HG02943 (cell line): ENCODE results near the gene ZNF197.
"Not testable (repeated sequence)": the region's sequence is repeated elsewhere in the genome, so short reads cannot be mapped to it uniquely, and the experiment has no call there.

ENCODE experiments used
- ATAC-seq: cut with Tn5 transposase; IDR thresholded peaks from one replicate; pipeline ENCODE4 v1.9.1; 2021; ENCODE audit warnings: mild to moderate bottlenecking, low read depth, moderate library complexity; ENCODE audit not compliant: unreplicated experiment

The ZNF197 gene

DNA sequence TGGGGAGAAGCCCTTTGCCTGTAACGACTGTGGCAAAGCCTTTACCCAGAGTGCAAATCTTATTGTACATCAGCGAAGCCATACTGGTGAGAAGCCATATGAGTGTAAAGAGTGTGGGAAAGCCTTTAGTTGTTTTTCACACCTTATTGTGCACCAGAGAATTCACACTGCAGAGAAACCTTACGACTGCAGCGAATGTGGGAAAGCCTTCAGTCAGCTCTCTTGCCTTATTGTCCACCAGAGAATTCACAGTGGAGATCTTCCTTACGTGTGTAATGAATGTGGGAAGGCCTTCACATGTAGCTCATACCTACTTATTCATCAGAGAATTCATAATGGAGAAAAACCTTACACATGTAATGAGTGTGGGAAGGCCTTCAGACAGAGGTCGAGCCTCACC, 34.6 kb downstream of the ZNF197 start:
- ATAC-seq = no peak

DNA sequence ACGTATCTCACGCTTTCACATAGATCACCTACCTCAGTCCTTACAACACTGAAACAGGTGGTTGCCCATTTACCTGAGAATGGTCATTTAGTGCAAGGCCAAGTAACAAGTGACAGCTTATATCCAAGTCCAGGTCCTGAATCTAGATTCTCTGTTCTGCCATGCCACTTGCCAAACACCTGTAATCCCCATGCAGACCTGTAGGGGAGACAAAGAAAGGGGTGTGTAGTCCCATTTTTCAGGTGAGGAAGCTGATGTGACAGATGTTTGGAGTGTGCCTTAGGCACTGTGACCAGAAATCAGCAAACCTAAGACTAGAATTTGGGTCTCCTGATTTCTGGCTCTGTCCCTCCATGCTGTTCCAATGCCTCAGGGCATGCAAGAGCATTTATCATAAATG, 36.4 kb downstream of the ZNF197 start:
- ATAC-seq = no peak

DNA sequence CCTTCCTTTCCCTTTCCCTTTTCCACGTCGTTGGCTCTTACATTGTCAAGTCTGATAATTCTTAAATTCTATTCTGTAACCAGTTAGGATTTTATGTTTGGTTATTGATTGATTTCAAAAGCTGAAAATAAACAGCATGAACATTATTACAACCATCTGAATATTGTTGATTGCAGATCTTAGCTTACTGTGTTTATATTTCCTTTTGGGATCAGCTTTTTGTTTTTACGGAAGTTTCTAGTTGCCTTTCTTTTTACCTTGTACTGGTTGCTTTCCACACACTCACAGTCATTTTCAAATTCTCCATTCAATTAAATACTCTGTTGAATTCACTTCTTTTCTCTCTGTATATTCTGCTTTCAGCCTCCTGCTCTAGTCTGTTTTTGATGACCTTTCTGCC, 40.3 kb downstream of the ZNF197 start:
- ATAC-seq = no peak

GRCh38 chr3:44666346-44666745, 41.5 kb downstream of the ZNF197 start:
- ATAC-seq = no peak

DNA sequence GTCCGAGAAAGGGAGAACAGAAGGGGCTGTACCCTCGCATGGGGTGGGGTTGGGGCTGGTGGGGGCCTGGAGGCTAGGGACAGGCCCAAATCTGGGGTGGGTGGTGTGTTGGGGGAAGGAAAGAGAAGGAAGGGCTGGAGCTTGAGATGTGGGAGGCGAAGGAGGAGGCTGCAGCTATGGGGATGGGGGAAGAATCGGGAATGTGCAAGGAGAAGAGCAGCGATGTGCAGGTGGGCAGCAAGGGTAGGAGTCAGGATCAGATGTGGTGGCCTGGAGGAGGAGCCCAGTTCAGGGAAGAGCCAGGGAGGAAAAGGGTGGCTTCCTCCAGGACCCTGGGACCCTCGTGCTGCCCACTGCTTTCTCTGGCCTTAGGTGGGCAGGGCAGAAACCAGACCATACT, 44.9 kb downstream of the ZNF197 start:
- no peak for ATAC-seq

DNA sequence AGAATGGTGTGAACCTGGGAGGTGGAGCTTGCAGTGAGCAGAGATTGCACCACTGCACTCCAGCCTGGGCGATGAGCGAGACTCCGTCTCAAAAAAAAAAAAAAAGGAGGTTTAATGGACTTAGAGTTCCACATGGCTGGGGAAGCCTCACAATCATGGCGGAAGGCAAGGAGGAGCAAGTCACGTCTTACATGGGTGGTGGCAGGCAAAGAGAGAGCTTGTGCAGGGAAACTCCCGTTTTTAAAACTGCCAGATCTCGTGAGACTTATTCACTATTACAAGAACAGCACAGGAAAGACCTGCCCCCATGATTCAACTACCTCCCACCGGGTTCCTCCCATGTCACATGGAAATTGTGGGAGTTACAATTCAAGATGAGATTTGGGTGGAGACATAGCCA, 48.6 kb downstream of the ZNF197 start:
- ATAC-seq = not testable (repeated sequence)

DNA sequence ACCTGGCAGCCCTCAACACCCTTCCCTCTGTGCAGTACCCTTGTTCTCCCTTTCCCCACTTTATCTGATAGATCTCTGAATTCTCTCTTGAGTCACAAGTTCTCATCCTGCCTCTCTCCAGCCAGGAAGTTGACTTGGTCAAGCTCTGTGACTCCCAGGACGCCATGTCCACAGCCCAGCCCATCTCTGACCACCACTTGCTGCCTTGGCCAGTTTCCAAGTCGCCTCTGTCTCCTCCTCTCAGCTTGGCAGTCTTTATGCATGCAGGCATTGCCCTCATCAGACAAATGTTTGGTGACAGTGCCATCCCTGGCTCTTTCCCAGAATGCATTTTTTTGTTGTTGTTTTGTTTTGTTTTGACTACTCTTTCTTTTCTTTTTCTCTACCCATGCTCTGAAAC, 49.4 kb downstream of the ZNF197 start:
- ATAC-seq = no peak

- no peak for ATAC-seq
Observed at GRCh38 chr3:44678480-44679116, 53.8 kb downstream of the ZNF197 start.

GRCh38 chr3:44680921-44681455, 56.2 kb downstream of the ZNF197 start:
- no peak for ATAC-seq

DNA sequence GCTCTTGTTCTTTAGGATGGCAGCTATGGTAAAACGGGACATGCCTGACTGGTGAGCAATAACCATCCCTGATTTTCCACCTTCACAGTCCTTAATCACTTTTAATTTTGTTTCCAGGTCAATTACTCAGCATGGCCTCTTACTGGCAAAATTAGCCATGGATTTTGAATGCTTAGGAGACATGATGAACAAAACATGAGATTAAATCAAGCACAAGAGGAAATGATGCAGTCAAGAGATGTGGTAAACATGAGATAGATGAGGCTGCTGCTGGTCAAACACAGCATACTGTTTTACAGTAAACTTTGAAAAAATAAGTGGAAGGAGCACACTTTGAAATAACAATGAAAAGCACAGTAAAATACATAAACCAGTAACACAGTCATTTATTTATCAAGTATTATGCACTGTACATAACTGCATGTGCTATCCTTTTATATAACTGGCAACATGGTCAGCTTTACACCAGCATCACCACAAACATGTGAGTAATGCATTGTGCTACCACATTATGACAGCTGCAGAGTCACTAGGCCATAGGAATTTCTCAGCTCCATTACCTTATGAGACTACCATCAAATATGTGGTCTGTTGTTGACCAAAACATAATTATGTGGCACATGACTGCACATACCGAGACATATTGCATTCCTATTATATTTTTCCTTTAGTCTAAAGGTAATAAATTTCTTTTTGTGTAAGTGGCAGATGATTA, 57.5 kb downstream of the ZNF197 start:
- ATAC-seq = no peak

GRCh38 chr3:44685128-44685800, 60.4 kb downstream of the ZNF197 start:
- no peak for ATAC-seq

- no peak for ATAC-seq
Observed at GRCh38 chr3:44687898-44688297, 63.1 kb downstream of the ZNF197 start.
